Fibroblast of lung (primary cell): ENCODE results near the gene ZNF862.

Source experiments
- CTCF ChIP-seq, 2 donors: IDR thresholded peaks in 1 of 2; conservative IDR thresholded peaks in 1 of 2; 1 replicate in 1 of 2; 2 replicates in 1 of 2; pipeline ENCODE4 v1.5.1; 2011 to 2012; ENCODE audit warnings: low read length in 2 of 2, control low read depth in 1 of 2, inconsistent platforms in 1 of 2, low read depth in 1 of 2, mild to moderate bottlenecking in 1 of 2
- EZH2 ChIP-seq: IDR thresholded peaks from 2 replicates; pipeline ENCODE4 v1.5.1; 2012; ENCODE audit warnings: low read length, control low read depth, mild to moderate bottlenecking; ENCODE audit errors: missing control alignments

- no peak for TF ChIP-seq CTCF (conservative IDR thresholded peaks at IDR 0.05 in 1 of 2, IDR thresholded peaks at IDR 0.05 in 1 of 2; ENCODE audit: low read depth in 1 of 2, low read length in 2 of 2)
- TF ChIP-seq EZH2, result no peak
Observed at GRCh38 chr7:149850716-149851115, 12.5 kb downstream of the ZNF862 start.
